Activated B cell treated with CpG ODN at 0.5 μM for 24 hours (primary cell): ENCODE results near the gene CLIP1. TPM values are rescaled to one million over a fixed set of nuclear protein-coding genes. Genes with fewer than 3 reads are reported as not detected.

Experiments
- ATAC-seq: fragments of 200-7000 bp; cut with Tn5 transposase; one replicate; pipeline ENCODE4 v1.10.0; 2021; ENCODE audit warnings: low read depth, mild to moderate bottlenecking, moderate library complexity
- CTCF ChIA-PET: fragments of 350-600 bp; sonication (Branson Sonifier 250); formaldehyde crosslinking; loops from one replicate; lab custom pipeline; 2021; ENCODE audit warnings: antibody characterized with exemption; lab: Charles Lee
- POLR2A ChIA-PET: fragments of 350-600 bp; sonication (Branson Sonifier 250); formaldehyde crosslinking; loops from one replicate; lab custom pipeline; 2021; ENCODE audit warnings: antibody characterized with exemption; lab: Charles Lee
- DNase-seq: peaks from one replicate; pipeline ENCODE4 v3.0.0; 2022
- H3K27ac Mint-ChIP-seq: one replicate; pipeline ENCODE4 v1.8.0; 2020; ENCODE audit warnings: mixed read lengths
- H3K27me3 Mint-ChIP-seq: one replicate; pipeline ENCODE4 v1.8.0; 2021; ENCODE audit warnings: mixed read lengths
- H3K36me3 Mint-ChIP-seq: one replicate; pipeline ENCODE4 v1.8.0; 2021; ENCODE audit warnings: low read depth, mixed read lengths
- H3K4me1 Mint-ChIP-seq: one replicate; pipeline ENCODE4 v1.8.0; 2021; ENCODE audit warnings: mixed read lengths
- H3K4me3 Mint-ChIP-seq: one replicate; pipeline ENCODE4 v1.8.0; 2020; ENCODE audit warnings: mild to moderate bottlenecking, mixed read lengths
- H3K9me3 Mint-ChIP-seq: one replicate; pipeline ENCODE4 v1.8.0; 2020; ENCODE audit warnings: mixed read lengths
- intact Hi-C: fragments of 100-400 bp; cut with micrococcal nuclease; formaldehyde crosslinking; loops from one replicate; pipeline ENCODE4 v1.15.1; 2024
- total RNA-seq: library from RNA; stranded (reverse); gene quantifications from 2 replicates; pipeline ENCODE4 v1.2.3, GENCODE V29; 2022
- TF ChIP-seq, protein P1 (sequence below): fragments of 200-600 bp; IDR thresholded peaks from one replicate; pipeline ENCODE4 v1.8.0; 2022; ENCODE audit warnings: antibody characterized with exemption, mild to moderate bottlenecking

The CLIP1 gene
- total RNA-seq, 1 donor from 2014 or later = 63.2 TPM

GRCh38 chr12:122304924-122305323, 117.5 kb downstream of the CLIP1 start:
- Mint-ChIP-seq H3K27me3 (no peaks in the 10 kb centered on the region), H3K4me1 (no peaks in the 10 kb centered on the region), H3K36me3 (peaks cover 57% of the 10 kb centered on the region), H3K27ac (no peak overlapping the region), H3K4me3 (no peak overlapping the region), H3K9me3 (no peaks in the 10 kb centered on the region)
- POLR2A ChIA-PET = interaction anchor here (0.6 kb wide), 1 partner anchor 80 kb away, joined by 4 read pairs; no protein-coding TSS in a partner anchor
- no peak for DNase-seq
- intact Hi-C loops = no loop called here
- ATAC-seq = no peak
- CTCF ChIA-PET = no interaction called here
- TF ChIP-seq, protein P1, sequence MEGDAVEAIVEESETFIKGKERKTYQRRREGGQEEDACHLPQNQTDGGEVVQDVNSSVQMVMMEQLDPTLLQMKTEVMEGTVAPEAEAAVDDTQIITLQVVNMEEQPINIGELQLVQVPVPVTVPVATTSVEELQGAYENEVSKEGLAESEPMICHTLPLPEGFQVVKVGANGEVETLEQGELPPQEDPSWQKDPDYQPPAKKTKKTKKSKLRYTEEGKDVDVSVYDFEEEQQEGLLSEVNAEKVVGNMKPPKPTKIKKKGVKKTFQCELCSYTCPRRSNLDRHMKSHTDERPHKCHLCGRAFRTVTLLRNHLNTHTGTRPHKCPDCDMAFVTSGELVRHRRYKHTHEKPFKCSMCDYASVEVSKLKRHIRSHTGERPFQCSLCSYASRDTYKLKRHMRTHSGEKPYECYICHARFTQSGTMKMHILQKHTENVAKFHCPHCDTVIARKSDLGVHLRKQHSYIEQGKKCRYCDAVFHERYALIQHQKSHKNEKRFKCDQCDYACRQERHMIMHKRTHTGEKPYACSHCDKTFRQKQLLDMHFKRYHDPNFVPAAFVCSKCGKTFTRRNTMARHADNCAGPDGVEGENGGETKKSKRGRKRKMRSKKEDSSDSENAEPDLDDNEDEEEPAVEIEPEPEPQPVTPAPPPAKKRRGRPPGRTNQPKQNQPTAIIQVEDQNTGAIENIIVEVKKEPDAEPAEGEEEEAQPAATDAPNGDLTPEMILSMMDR = no peak

- no peak for ATAC-seq
- POLR2A ChIA-PET = no interaction called here
- Mint-ChIP-seq H3K9me3 (no peaks in the 10 kb centered on the region), H3K27ac (no peak overlapping the region), H3K4me1 (no peaks in the 10 kb centered on the region), H3K4me3 (no peak overlapping the region), H3K36me3 (peaks cover 55% of the 10 kb centered on the region), H3K27me3 (no peaks in the 10 kb centered on the region)
- CTCF ChIA-PET = no interaction called here
- DNase-seq = no peak
- intact Hi-C loops = no loop called here
- TF ChIP-seq, protein P1 = no peak
Measured at GRCh38 chr12:122303068-122303467, 119.4 kb downstream of the CLIP1 start.

GRCh38 chr12:122298071-122298748, 124.3 kb downstream of the CLIP1 start:
- Mint-ChIP-seq H3K4me3 (no peak overlapping the region), H3K9me3 (no peaks in the 10 kb centered on the region), H3K27me3 (no peaks in the 10 kb centered on the region), H3K36me3 (peaks cover 53% of the 10 kb centered on the region), H3K27ac (no peak overlapping the region), H3K4me1 (no peaks in the 10 kb centered on the region)
- DNase-seq (no peak), ATAC-seq (no peak)
- TF ChIP-seq, protein P1 = no peak
- CTCF ChIA-PET = no interaction called here
- intact Hi-C loops = no loop called here
- POLR2A ChIA-PET = no interaction called here

GRCh38 chr12:122297494-122297893, 125.0 kb downstream of the CLIP1 start:
- intact Hi-C loops = no loop called here
- DNase-seq (no peak), ATAC-seq (no peak)
- Mint-ChIP-seq H3K27ac (no peak overlapping the region), H3K36me3 (peaks cover 53% of the 10 kb centered on the region), H3K4me1 (no peaks in the 10 kb centered on the region), H3K9me3 (no peaks in the 10 kb centered on the region), H3K27me3 (no peaks in the 10 kb centered on the region), H3K4me3 (no peak overlapping the region)
- ChIA-PET CTCF (interaction anchor here (1.1 kb wide), 1 partner anchor 174 kb away, joined by 3 read pairs; no protein-coding TSS in a partner anchor), POLR2A (no interaction called here)
- TF ChIP-seq, protein P1 = no peak

- CTCF ChIA-PET = no interaction called here
- intact Hi-C loops = no loop called here
- POLR2A ChIA-PET = no interaction called here
- Mint-ChIP-seq H3K4me1 (no peaks in the 10 kb centered on the region), H3K27me3 (no peaks in the 10 kb centered on the region), H3K36me3 (peaks cover 54% of the 10 kb centered on the region), H3K9me3 (no peaks in the 10 kb centered on the region), H3K27ac (no peak overlapping the region), H3K4me3 (no peak overlapping the region)
- no peak for ATAC-seq
- TF ChIP-seq, protein P1 = no peak
- DNase-seq = no peak
Measured at GRCh38 chr12:122295877-122296276, 126.6 kb downstream of the CLIP1 start.
